ENCODE results near the gene TGM3.

TGM3 gene, protein sequence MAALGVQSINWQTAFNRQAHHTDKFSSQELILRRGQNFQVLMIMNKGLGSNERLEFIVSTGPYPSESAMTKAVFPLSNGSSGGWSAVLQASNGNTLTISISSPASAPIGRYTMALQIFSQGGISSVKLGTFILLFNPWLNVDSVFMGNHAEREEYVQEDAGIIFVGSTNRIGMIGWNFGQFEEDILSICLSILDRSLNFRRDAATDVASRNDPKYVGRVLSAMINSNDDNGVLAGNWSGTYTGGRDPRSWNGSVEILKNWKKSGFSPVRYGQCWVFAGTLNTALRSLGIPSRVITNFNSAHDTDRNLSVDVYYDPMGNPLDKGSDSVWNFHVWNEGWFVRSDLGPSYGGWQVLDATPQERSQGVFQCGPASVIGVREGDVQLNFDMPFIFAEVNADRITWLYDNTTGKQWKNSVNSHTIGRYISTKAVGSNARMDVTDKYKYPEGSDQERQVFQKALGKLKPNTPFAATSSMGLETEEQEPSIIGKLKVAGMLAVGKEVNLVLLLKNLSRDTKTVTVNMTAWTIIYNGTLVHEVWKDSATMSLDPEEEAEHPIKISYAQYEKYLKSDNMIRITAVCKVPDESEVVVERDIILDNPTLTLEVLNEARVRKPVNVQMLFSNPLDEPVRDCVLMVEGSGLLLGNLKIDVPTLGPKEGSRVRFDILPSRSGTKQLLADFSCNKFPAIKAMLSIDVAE

GRCh38 chr20:2295886-2296515 lies at the start of gene TGM3:
TGM3 (plus strand) TSS chr20:2296001; CDS start chr20:2296064, 63 bp downstream.
- H3K4me3 ChIP-seq (ENCODE audit: low read depth, low read length), result no peak within 1 kb of the TSS
- no peak for TF ChIP-seq CTCF (IDR thresholded peaks at IDR 0.05; ENCODE audit: control insufficient read depth, extremely low read depth, insufficient read depth)
- DNase-seq (ENCODE audit: low read depth), result no peak

DNA sequence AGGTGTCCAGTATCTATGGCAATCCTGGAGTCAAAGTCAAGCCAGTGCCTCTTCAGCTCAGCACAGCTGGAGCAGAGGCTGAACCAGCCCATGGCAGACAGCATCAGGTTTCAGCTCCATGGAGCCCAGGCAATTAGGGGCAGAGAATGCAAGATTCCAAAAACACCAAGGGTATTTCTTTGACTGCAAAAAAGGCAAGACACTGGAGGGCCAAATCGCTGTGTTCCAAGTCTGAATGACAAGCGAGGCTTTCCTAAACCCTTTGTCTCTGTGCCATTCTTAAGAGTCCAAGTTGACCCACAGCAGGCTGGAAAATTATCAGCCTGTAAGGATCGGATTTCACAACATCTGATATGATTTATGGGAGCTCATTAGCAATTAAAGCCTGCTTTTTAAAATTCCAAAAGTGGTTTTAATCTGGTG lies 49.7 kb upstream of the TGM3 start:
- DNase-seq (ENCODE audit: low read depth), result peak; percentile 30
- TF ChIP-seq CTCF (IDR thresholded peaks at IDR 0.05; ENCODE audit: control insufficient read depth, extremely low read depth, insufficient read depth), result no peak
- H3K4me3 ChIP-seq (ENCODE audit: low read depth, low read length), result no peak overlapping the region

DNA sequence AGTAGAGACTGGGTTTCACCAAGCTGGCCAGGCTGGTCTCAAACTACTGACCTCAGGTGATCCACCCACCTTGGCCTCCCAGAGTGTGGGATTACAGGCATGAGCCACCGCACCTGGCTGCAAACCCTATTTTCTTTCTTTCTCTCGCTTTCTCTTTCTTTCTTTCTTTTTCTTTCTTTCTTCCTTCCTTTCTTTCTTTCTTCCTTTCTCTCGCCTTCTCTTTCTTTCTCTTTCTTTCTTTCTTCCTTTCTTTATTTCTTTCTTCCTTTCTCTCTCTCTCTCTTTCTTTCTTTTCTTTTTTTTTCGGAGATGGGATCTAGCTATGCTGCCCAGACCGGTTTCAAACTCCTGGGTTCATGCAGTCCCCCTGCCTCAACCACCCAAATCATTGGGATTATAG lies 47.0 kb upstream of the TGM3 start:
- DNase-seq (ENCODE audit: low read depth), result no peak
- H3K4me3 ChIP-seq (ENCODE audit: low read depth, low read length), result no peak overlapping the region
- no peak for TF ChIP-seq CTCF (IDR thresholded peaks at IDR 0.05; ENCODE audit: control insufficient read depth, extremely low read depth, insufficient read depth)

DNA sequence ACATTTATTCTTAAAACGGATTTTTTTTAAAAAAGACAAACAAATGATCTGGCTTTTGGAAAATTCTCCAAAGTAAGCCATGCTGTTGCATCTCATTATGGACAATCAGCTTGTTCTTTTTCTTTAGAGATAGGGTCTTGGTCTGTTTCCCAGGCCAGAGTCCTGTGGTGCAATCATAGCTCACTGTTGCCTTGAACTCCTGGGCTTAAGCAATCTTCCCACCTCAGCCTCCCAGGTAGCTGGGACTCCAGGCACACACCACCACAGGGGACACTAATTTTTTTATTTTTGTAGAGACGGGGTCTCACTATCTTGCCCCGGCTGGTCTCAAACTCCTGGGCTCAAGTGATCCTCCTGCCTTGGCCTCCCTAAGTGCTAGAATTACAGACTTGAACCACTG lies 45.9 kb upstream of the TGM3 start:
- no peak for TF ChIP-seq CTCF (IDR thresholded peaks at IDR 0.05; ENCODE audit: control insufficient read depth, extremely low read depth, insufficient read depth)
- DNase-seq (ENCODE audit: low read depth), result no peak
- H3K4me3 ChIP-seq (ENCODE audit: low read depth, low read length), result no peak overlapping the region

DNA sequence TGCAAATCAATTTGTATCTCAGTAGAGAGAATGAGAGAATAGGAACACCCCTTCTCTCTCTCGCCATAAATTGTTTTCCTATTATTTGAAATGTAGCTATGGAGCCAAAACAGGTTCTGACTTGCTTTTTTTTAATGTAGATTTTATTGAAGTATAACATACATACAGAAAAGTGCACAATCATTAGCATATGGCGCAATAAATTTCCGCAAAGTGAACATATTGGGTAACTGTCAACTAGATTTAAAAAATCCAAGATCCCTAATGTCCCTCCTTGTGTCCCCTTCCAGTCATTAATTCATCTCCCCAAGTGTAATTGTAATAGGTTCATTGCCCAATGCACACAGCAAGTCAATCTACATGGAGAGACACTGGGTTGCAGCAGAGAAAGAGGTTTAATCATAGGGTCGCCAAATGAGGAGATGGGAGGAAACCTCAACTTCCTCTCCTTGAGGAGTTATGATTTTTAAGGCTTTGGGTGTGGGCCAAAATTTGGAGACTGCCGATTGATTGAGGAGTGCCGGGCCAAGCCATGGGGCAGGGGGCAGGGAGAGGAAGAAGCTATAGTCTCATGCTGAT lies 43.3 kb upstream of the TGM3 start:
- no peak for TF ChIP-seq CTCF (IDR thresholded peaks at IDR 0.05; ENCODE audit: control insufficient read depth, extremely low read depth, insufficient read depth)
- no peak overlapping the region for H3K4me3 ChIP-seq (ENCODE audit: low read depth, low read length)
- DNase-seq (ENCODE audit: low read depth), result no peak

DNA sequence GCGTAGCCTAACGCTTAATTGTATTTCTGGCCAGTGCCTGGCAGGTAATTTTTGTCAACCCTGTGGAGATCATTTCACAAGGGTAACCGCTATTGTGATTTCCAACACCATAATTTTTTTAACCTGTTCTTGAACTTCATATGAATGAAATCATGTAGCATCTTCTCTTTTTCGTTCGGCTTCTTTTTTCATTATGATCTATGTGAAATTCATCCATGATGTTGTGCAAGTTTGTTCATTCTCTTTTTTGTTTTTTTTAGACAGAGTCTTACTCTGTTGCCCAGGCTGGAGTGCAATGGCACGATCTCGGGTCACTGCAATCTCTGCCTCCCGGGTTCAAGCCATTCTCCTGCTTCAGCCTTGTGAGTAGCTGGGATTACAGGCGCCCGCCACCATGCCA lies 42.5 kb upstream of the TGM3 start:
- DNase-seq (ENCODE audit: low read depth), result no peak
- TF ChIP-seq CTCF (IDR thresholded peaks at IDR 0.05; ENCODE audit: control insufficient read depth, extremely low read depth, insufficient read depth), result no peak
- no peak overlapping the region for H3K4me3 ChIP-seq (ENCODE audit: low read depth, low read length)

All from LNCaP clone FGC (cell line).